Stimulated activated CD8-positive, alpha-beta memory T cell treated with anti-CD3 and anti-CD28 coated beads, Interleukin-7, amount 100 ng/mL, for 24 hours (primary cell): ENCODE results near the gene YES1.
"Not testable (repeated sequence)": the region's sequence is repeated elsewhere in the genome, so short reads cannot be mapped to it uniquely, and the experiment has no call there.

Experiments used
- DNase-seq: peaks from one replicate; pipeline ENCODE4 v3.0.0-alpha.2; 2020; ENCODE audit warnings: low read depth

Gene YES1

GRCh38 chr18:683531-683930 lies 128.5 kb downstream of the YES1 start:
- DNase-seq: no peak

GRCh38 chr18:682833-683232 lies 129.2 kb downstream of the YES1 start:
- no peak for DNase-seq

GRCh38 chr18:682416-682815 lies 129.6 kb downstream of the YES1 start:
- DNase-seq: not testable (repeated sequence)

- DNase-seq: no peak
Measured at GRCh38 chr18:681985-682384, 130.1 kb downstream of the YES1 start.

GRCh38 chr18:680392-680791 lies 131.7 kb downstream of the YES1 start:
- DNase-seq: no peak

- DNase-seq: no peak
Measured at GRCh38 chr18:679516-679915, 132.5 kb downstream of the YES1 start.

- DNase-seq: no peak
Measured at GRCh38 chr18:678482-679182, 133.4 kb downstream of the YES1 start.

GRCh38 chr18:677951-678381 lies 134.1 kb downstream of the YES1 start:
- DNase-seq: no peak

- no peak for DNase-seq
Measured at GRCh38 chr18:677145-677544, 134.9 kb downstream of the YES1 start.

- no peak for DNase-seq
Measured at GRCh38 chr18:676736-677135, 135.3 kb downstream of the YES1 start.

- DNase-seq: no peak
Measured at GRCh38 chr18:676069-676468, 136.0 kb downstream of the YES1 start.

GRCh38 chr18:675307-675706 lies 136.7 kb downstream of the YES1 start:
- no peak for DNase-seq

- no peak for DNase-seq
Measured at GRCh38 chr18:673769-674168, 138.3 kb downstream of the YES1 start.

GRCh38 chr18:673317-673716 lies 138.7 kb downstream of the YES1 start:
- no peak for DNase-seq
